ENCODE results near the gene DRD2.
"Not testable (repeated sequence)": the region's sequence is repeated elsewhere in the genome, so short reads cannot be mapped to it uniquely, and the experiment has no call there.

DRD2 gene

DNA sequence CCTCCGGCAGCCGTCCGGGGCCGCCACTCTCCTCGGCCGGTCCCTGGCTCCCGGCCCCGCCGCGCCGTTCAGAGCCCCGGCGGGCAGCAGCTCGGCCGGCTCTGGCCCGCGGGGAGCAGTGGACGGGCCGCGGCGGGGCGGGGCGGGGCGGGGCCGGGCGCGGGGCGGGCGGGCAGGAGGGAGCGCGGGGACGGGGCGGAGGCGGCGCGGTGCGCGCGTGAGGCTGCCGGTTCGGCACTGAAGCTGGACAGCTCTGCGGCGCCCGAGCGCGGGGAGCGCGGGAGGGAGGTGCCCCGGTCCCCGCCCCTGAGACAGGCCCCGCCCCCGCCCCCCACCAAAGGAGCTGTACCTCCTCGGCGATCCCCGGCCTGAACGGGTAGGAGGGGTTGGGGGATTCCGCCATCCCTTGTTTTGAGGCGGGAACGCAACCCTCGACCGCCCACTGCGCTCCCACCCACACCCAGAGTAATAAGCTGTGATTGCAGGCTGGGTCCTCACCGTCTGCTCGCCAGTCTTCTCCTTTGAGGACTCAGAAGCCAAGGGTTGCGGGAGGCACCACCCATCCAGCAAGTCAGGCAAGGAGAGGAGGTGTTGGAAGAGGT lies at the start of gene DRD2:
DRD2 (minus strand) TSS at position 239 of the 602 bp plus-strand sequence. CDS start 50,747 bp downstream, outside the sequence.
- no peak for DNase-seq

DNA sequence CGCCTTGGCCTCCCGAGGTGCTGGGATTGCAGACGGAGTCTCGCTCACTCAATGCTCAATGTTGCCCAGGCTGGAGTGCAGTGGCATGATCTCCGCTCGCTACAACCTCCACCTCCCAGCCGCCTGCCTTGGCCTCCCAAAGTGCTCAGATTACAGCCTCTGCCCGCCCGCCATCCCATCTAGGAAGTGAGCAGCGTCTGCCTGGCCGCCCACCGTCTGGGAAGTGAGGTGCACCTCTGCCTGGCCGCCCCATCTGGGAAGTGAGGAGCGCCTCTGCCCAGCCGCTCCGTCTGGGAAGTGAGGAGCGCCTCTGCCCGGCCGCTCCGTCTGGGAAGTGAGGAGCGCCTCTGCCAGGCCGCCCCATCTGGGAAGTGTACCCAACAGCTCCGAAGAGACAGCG lies 48.7 kb upstream of the DRD2 start:
- not testable (repeated sequence) for DNase-seq

DNA sequence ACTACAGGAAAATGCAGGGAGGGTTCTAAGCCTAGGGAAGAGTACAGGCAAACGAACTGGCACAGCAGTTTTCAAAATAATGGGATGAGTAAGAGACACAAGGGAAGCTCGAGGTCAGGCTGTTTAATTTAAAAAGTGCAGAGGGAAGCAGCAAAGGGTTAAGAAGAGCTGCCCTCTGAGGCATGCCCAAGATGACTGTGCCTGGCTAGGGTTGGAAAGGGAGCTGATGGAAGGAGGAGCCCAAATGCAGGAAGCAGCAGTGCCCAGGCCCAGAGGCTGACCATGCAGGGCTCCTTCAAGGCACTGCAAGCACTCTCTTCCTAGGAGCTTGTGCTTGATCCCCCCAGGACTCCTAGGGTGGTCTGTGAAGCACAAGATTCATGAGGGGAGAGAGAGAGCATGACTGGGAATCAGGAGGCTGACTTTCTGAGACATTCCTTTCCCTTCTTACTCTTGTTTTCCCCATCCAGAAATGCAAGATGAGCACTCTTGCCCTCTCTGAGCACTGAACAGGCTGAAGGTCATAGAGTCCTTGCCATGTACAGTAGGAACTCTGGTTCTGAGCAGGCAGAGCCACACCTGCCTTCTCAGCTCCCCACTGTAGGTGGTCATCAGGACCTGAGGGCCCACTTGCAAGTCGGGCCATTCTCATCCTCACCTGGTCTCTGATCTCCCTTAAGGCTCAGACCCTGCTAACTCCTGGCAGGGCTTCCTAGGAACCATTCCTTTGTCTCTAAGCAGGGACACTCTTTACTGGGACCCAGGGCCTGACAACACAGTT lies 46.7 kb upstream of the DRD2 start:
- DNase-seq = no peak

DNA sequence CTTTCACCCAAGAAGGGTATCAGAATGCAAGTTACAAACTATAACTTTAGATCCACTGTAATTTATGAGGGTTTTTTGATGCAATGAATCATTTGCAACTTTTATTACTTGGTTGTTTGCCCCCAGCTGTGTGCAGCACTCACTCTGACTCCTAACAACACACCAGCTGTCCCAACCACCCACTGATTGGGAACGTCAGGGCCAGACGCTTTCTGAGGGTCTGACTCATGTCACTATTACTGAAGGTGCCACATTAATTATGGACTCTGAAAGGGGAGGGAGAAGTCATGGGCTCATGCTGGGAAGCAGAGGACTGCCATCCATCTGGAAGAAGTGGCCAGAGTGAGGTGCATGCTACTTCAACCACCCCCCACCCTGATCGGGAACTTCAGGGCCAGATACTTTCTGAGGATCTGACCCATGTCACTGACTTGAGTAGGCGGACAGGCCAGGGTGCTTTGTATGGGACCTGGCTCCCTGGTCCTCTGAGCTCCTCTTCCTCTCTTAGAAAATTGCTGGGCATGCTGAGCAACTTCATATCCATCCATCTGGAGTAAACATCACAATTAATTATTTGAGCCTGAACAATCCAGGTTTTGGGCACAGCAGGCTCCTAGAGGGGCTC lies 44.9 kb upstream of the DRD2 start:
- DNase-seq = no peak

DNA sequence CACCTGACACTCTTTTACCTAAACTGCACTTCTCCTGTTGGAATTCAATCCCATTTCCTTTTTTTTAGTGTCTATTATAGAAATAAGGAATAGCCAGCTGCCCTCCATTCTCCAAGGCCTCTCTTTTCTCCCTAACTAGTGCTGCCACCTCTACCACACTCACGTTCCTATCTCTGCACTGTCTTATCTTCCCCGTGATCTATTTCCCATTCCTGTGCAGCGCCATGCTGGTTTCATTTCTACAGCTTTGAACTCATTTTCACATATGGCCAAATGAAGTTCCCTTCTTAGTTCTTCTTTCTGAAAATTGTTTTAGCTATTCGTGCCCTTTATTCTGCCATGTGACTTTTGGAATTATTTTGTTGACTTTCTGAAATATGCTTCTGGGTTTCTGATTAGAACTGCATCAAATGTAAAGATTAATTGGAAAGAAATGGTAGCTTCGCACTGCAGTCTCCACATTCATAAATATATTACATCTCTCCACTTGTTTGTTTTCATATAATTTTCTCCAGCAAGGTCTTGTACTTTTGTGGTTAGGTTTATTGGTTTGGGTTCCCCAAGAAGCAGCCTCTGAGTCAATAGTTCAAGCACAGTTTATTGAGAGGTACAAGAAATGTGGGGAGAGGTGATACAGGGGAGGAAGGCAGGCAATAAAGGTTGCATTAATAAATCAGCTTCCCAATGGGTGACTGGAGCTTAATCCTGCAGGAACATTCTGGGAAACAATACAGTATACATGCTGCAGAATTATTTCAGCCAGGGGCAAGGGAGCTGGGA lies 43.7 kb upstream of the DRD2 start:
- DNase-seq = no peak

DNA sequence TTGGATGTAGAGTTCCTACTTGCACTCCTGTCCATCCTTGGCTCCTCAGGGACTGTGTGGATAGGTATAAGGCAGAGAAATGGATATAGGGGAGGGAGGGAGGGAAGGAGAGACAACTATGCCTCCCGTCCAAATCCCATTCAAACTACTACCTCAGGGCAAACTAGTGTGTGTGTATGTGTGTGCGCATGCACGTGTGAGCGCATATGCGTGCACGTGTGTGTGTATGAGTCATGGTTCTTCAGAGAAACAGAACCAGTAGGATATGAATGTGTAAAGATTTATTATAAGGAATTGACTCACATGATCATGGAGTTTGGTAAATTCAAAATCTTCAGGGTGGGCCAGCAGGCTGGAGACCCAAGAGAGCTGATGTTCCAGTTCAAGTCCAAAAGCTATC lies 42.2 kb upstream of the DRD2 start:
- DNase-seq = no peak

DNA sequence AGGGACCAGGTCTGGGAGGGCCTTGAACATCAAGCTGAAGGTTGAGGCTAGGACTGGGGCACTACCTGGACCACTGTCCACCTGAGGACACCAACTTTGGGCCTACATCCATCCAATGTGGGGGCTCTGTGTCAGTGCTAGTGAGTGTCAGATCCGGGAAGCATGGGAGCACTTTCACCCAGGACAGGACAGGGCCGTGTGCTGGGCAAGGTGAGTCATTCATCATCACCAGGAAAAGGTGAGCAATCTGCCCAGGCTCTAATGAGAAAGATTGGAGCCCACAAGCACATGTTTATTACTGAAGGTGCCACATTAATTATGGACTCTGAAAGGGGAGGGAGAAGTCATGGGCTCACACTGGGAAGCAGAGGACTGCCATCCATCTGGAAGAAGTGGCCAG lies 39.7 kb upstream of the DRD2 start:
- DNase-seq = no peak

DNA sequence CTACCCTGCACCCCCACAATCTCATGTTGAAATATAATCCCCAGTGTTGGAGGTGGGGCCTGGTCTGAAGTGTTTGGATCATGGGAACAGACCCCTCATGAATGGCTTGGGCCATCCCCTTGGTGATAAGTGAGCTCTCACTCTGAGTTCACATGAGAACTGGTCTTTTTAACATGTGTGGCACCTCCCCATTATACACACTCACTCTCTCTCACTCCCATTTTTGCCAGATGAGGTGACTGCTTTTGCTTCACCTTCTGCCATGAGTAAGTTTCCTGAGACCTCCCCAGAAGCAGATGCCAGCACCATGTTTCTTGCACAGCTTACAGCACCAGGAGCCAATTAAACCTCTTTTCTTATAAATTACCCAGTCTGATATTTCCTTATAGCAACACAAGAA lies 32.1 kb upstream of the DRD2 start:
- DNase-seq = no peak

DNA sequence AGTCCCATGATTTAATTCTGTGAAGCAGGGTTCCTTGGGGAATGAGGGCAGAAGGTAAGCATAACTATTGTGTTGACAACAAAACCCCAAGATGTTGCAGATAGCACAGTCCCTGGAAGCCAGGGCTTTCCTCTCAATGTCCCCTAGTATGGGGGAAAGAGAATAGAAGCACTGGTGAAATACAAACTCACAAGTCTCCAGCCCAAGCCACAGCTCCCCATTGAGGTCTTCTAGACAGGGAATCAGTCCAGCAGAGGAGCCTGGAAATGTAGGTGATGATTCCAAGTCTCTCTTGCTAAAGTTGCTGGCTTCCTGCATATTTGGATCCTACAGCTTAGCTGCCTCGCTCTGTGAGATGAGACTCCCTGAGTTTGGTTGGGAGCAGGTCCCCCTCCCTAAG lies 31.7 kb upstream of the DRD2 start:
- DNase-seq = no peak

DNA sequence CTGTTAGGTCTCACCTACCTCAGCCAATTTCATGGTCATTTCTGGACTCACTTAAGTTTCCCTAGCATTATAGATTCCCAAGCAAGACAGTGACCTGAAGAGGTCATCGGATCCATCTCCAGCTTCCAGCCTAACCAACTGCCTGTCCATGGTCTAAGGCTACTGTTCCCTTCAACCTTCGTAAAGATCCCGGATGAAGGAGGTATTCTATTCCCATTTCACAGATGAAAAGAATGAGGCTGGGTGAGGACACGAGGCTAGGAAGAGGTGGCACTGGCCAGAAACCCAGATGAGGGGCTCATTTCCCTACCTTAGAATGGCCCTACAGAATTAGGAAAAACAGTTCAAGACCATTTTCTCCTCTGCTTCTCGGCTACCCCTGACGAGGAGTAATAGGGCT lies 31.3 kb upstream of the DRD2 start:
- DNase-seq = no peak

DNA sequence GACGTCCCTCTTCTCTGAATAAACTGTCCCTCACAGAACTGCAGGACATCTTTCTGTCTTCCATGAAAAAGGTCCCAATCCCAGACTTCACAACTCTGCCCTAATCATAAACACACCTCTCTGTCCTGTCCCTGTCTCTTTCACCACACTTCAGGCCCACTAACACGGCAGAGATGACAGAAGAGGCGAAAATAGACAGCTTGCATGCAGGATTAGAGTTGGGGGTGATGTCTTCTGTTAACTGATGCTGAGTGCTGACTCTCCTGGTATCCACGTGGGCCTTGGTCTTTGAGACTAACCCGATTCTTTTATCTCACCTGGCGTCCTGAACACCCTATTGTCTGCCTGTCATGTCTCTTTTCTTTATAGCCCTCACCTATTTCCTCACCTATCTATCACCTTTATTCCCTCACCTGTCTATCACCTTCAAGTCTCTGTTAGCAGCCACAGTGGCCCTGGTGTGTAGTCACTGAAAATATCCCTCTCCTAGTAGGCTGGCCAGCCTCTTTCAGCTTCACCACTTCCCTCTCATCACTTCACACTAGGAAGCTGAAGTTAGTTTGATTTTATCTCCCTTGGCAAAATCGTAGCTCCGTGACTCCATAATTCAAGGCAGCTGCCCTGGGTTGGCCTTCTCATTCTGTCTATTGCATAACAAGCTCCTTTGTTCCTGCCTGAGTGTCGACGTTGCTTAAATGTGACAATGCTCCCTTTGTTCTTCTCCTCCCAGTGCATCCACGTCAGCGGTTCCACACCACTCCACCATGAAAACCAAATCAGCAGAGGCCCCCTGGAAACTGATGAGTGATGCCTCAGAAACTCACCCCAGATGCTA lies 30.6 kb upstream of the DRD2 start:
- no peak for DNase-seq

DNA sequence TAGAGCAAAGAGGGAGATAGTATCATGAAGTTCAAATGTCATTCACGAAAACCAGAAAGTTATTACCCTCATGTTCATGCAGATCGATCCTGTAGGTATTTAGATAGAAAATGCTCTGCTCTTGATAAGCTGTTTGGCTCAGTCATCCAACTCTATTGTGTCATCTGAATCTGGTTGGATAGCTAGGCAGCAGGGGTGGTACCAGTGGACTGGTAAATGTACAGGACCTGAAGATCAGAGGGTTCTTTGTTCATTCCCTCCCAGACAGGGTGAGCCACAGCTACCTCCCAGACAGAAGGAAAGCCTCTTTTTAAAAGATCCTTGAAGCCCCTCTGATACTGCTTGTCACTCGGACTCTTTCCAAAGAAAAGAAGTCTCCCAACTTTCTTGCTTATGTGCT lies 29.8 kb upstream of the DRD2 start:
- DNase-seq = no peak

DNA sequence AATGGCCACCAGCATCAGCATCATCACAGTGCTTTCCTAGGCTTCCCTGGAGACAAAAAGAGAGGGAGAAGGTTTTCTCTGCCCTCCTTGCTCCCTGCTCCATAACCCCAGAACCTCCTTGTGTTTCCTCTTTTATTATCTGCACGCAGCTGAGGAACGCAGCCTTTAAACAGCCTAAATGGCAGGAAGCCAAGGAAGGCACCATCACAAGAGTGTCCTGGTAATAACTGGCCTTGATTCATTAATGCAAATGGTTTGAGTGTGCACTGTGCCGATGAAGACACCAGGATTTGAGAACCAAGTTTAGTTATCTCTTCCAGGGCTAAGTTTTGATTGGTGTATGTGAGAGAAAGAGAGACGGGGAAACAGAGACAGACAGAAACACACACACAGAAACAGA lies 29.4 kb upstream of the DRD2 start:
- no peak for DNase-seq

DNA sequence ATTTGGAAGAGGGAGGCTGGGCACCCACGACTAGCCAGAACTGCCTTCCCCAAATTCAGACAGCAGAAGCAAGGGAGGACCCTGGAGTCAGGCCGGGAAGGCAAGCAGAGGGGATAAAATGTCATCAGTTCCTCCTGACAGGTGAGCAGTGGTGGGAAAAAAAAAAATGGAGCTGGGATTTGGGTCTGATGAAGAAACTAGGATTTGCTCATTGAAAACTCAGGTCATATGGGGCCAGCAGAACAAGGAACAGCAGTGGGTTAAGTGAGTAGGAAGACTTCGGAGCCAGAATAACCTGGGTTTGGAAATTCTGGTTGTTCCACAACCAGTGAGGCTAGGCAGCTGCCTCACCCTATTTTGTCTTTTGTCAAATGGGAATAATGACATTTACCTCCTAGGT lies 28.9 kb upstream of the DRD2 start:
- DNase-seq = no peak

DNA sequence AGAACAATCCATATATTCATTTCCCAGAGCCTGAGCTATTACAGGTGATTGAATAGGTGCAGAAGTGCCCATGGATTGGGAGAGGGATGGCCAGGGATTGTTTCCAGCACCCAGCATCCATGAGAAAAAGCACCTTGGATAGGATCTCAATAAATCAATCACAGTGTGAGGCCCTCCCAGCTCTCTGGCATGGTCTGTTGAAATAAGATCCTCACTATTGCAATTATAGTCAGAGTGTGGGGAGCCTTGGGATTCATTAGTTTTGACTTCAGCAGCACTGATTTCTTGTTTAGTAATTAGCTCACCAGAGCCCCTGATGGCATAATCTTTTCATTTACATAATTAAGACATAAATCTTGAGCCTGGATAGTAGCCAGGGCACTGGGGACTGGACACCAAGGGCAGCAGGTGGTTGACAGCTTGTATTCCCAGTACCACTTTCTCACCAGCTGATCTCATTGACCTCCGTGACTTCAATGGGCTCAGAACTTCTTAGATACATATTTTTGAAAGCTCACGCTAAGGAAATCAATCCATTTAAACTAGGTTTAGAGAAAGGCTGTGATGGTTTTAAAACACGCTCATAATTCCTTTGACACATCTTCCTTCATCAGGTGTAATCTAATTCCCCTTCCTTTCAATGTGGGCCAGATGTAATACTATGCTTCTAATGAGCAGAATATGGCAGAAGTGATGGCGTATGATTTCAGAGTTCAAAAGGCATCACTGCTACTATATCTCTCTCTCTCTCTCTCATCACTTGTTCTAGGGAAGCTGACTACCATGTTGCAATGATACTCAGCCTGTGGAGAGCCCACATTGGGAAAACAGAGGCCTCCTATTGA lies 22.1 kb upstream of the DRD2 start:
- no peak for DNase-seq

DNA sequence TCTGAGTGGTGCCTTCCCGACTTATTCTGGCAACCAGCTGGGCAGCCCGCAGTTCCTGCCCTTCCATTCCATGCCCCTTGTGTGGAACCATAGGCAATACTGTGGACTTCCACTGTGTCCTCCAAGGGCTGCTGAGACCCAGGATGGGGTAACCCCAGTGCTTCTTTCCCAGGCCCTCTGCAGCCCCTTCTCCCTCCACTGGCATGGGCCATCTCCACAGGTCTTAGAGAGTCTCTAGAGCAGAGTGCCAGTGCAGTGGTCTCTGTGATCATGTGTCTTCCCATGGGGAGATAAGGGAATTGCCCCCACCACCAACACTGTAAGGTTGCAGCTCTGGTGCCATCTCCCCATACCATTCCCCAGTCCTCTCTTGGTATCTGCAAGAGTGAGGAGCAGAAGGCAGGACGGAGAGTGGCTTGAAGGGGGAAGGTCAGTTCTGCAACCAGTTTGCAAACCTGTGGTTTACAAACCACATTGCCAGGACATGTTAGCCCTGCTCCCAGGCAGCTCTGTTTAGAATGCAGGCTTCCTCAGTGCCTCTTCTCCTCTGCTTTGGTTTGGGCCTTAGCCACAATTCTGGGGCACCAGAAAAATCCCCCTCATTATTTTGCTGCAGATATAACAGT lies 20.9 kb upstream of the DRD2 start:
- DNase-seq = no peak

DNA sequence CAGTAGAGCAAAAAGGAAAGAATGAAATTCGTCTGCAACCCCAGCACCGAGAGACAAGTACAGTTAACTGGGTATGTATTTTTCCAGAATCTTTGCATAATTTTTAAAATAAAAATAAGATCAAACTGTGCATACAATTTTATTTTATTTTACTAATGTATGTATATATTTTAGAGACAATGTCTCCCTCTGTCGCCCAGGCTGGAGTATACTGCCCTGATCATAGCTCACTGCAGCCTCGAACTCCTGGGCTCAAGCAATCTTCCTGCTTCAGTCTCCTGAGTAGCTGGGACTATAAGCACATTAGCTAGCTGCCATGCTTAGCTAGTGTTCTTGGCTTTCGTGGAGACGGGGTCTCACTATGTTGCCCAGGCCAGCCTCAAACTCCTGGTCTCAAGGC lies 18.8 kb upstream of the DRD2 start:
- DNase-seq = no peak

DNA sequence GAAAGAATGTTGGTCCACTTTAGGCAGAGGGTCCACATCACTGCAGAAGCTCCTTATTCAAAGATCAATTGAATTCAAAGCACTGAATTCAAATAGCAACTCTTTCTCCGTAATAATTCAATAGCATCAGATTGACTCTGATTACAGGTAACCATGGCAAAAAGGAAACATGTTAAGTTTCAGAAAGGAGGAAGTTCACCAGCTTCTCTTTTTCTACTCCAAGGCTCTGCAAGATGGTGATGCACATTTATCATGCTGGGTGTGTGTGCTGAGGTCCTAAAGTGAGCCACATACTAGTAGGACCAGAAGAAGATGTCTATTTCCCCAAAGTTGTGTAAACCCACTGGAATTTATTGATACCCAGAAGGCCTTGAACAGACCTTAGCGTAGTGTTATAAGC lies 18.0 kb upstream of the DRD2 start:
- no peak for DNase-seq

DNA sequence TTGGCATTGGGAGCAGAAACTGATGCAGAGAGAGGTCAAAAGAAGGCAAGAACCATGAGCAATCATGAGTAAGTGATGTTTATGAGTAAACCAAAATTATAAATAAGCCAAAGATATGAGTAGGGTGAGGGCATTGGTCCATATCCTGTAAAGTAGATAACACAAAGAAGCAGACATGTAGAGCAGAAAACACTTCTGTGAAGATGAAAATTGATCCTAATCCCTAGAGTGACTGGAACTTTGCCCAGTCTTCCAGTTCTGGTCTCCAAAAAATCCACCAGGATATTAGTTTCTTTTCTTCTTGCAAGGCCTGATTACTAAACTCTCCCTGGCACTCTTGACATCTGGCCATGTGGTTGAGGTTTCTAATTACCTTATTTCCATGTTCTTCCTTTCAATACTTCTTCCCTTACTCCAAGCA lies 13.7 kb upstream of the DRD2 start:
- DNase-seq = no peak

DNA sequence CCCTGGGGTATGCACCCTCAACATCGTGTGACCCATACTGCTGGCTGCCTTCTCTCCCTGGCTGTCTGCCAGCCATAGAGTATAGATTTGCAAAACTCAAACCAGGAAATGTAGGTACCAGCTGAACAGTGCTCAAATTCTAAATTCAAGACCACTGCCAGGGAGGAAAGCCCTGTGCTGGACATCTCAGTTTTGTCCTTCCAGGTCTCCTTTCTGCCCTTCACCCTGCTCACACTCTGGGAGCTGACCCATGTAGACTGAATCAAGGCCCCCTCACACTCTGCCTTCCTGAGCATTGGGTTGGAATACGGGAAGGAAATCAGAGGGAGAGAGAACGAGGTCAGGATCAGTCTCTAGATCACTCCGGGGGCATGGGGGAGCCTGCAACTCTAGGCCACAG lies 12.4 kb upstream of the DRD2 start:
- no peak for DNase-seq

DNA sequence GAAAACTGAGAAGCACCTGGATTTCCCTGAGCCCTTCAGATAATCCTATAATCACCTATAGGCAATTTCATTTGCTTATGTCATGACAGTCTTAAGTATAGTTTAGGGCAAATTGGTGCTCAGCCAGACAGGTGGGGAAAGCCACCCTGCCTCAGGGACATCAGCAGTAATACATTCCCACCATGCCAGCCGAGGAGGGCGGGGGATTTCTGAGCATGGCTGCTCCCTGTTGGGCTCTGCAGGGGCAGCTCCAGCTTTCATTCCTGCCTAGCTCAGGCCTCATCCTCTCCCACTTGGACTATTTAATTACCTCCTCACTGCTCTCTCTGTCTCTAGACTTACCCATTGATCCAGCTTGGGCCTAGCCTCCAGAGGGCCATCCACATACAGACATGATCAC lies 9.0 kb upstream of the DRD2 start:
- DNase-seq = no peak

All from activated T-cell treated with anti-CD3 and anti-CD28 coated beads for 4 hours (primary cell).